HG03108 (cell line): ENCODE data around the gene ENTPD6.

Experiments
- ATAC-seq: cut with Tn5 transposase; IDR thresholded peaks from one replicate; pipeline ENCODE4 v1.9.1; 2021; ENCODE audit warnings: moderate library complexity; ENCODE audit not compliant: unreplicated experiment

Gene ENTPD6

GRCh38 chr20:25274891-25275812 is 79.6 kb downstream of the ENTPD6 start:
- no peak for ATAC-seq

GRCh38 chr20:25275813-25276532 is 80.5 kb downstream of the ENTPD6 start:
- no peak for ATAC-seq
